ENCODE measurements around the gene TRABD2B.

The TRABD2B gene

DNA sequence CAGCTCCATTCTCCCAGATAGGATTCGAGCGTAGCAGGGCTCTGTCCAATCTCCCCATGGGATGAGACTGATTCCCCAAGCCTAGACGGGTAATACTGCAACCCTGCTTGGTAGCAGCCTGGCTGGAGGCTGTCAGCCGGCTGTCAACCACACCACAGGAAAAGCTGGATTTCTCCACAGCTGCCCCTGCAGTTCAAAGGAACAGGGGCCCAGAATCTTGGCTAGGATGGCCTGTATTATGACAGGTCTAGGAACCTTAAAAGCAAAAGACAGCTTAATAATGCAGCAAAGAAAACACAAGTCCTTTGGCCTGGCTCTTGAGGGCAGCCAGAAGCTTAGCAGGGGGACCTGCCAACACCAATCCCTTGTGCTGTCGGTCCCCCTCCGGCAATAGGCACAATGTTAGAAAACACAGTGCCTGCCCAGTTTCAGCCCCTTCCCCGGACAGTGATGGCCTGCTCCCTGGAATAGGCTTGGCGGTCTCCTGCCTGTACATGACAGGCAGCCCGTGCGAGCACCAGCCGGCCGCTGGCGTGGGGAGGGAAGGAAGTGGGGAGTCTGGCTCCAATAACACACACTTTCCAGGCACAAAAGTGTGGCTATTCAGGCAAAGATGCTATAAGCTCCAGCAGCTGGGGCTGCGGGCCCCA is 90.5 kb downstream of the TRABD2B start:
- H4K20me1 ChIP-seq (ENCODE audit: insufficient read depth, low read length): no peaks in the 10 kb centered on the region
- TF ChIP-seq, protein P1, sequence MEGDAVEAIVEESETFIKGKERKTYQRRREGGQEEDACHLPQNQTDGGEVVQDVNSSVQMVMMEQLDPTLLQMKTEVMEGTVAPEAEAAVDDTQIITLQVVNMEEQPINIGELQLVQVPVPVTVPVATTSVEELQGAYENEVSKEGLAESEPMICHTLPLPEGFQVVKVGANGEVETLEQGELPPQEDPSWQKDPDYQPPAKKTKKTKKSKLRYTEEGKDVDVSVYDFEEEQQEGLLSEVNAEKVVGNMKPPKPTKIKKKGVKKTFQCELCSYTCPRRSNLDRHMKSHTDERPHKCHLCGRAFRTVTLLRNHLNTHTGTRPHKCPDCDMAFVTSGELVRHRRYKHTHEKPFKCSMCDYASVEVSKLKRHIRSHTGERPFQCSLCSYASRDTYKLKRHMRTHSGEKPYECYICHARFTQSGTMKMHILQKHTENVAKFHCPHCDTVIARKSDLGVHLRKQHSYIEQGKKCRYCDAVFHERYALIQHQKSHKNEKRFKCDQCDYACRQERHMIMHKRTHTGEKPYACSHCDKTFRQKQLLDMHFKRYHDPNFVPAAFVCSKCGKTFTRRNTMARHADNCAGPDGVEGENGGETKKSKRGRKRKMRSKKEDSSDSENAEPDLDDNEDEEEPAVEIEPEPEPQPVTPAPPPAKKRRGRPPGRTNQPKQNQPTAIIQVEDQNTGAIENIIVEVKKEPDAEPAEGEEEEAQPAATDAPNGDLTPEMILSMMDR (IDR thresholded peaks at IDR 0.05; ENCODE audit: borderline replicate concordance, extremely low read depth, low read length, poor library complexity, severe bottlenecking): no peak
- no peak for TF ChIP-seq EZH2 (IDR thresholded peaks at IDR 0.05; ENCODE audit: borderline replicate concordance, low read depth, low read length, severe bottlenecking)
- H3K36me3 ChIP-seq (ENCODE audit: insufficient read depth, low read length): no peaks in the 10 kb centered on the region
- no peak overlapping the region for H2AFZ ChIP-seq (ENCODE audit: low read depth, low read length)
- peaks cover 29% of the 10 kb centered on the region for H3K27me3 ChIP-seq (ENCODE audit: insufficient read depth, low read length, poor library complexity)
- no peaks in the 10 kb centered on the region for H3K79me2 ChIP-seq (ENCODE audit: insufficient read depth, low read length)
- no peak overlapping the region for H3K4me3 ChIP-seq (ENCODE audit: low read depth in 1 of 2, low read length in 2 of 2)
- no peaks in the 10 kb centered on the region for H3K4me1 ChIP-seq (ENCODE audit: insufficient read depth, low read length)
- no peak for DNase-seq
- no peak for ATAC-seq (ENCODE audit: insufficient read depth, low read depth)
- no peak overlapping the region for H3K4me2 ChIP-seq (ENCODE audit: insufficient read depth, low read length)
- no peak overlapping the region for H3K27ac ChIP-seq (ENCODE audit: low read length)
- H3K9me3 ChIP-seq (ENCODE audit: insufficient read depth, low read length, severe bottlenecking): no peaks in the 10 kb centered on the region
- H3K9ac ChIP-seq (ENCODE audit: low read depth, low read length): no peak overlapping the region

DNA sequence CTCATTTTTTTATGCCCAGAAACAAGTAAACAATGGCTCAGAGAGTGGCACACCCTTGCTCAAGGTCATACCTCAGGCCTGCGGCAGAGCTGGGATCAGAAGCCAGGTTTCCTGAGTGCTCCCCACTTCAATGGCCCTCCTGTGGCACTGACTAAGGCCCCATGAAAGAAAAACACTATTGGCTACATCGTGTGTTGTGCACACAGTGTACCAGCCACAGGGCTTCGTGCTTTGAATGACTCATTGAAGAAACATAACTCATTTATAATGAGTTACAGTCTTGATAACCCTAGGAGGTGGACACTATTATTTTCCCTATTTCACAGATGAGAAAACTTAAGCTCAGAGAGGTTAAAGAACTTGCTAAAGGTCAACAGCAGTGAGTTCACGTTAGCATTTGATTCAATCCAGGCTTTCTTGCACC is 91.2 kb downstream of the TRABD2B start:
- ATAC-seq (ENCODE audit: insufficient read depth, low read depth) (no peak), DNase-seq (no peak)
- Histone ChIP-seq H4K20me1 (ENCODE audit: insufficient read depth, low read length) (no peaks in the 10 kb centered on the region), H3K36me3 (ENCODE audit: insufficient read depth, low read length) (no peaks in the 10 kb centered on the region), H3K4me2 (ENCODE audit: insufficient read depth, low read length) (no peak overlapping the region), H2AFZ (ENCODE audit: low read depth, low read length) (no peak overlapping the region), H3K9me3 (ENCODE audit: insufficient read depth, low read length, severe bottlenecking) (no peaks in the 10 kb centered on the region), H3K79me2 (ENCODE audit: insufficient read depth, low read length) (no peaks in the 10 kb centered on the region), H3K4me3 (ENCODE audit: low read depth in 1 of 2, low read length in 2 of 2) (no peak overlapping the region), H3K27me3 (ENCODE audit: insufficient read depth, low read length, poor library complexity) (peaks cover 29% of the 10 kb centered on the region), H3K4me1 (ENCODE audit: insufficient read depth, low read length) (no peaks in the 10 kb centered on the region), H3K27ac (ENCODE audit: low read length) (no peak overlapping the region), H3K9ac (ENCODE audit: low read depth, low read length) (no peak overlapping the region)
- TF ChIP-seq, protein P1 (IDR thresholded peaks at IDR 0.05; ENCODE audit: borderline replicate concordance, extremely low read depth, low read length, poor library complexity, severe bottlenecking): no peak
- TF ChIP-seq EZH2 (IDR thresholded peaks at IDR 0.05; ENCODE audit: borderline replicate concordance, low read depth, low read length, severe bottlenecking): no peak

- H3K36me3 ChIP-seq (ENCODE audit: insufficient read depth, low read length): no peaks in the 10 kb centered on the region
- TF ChIP-seq EZH2 (IDR thresholded peaks at IDR 0.05; ENCODE audit: borderline replicate concordance, low read depth, low read length, severe bottlenecking): no peak
- DNase-seq (no peak), ATAC-seq (ENCODE audit: insufficient read depth, low read depth) (no peak)
- H2AFZ ChIP-seq (ENCODE audit: low read depth, low read length): no peak overlapping the region
- no peaks in the 10 kb centered on the region for H4K20me1 ChIP-seq (ENCODE audit: insufficient read depth, low read length)
- no peak overlapping the region for H3K9ac ChIP-seq (ENCODE audit: low read depth, low read length)
- H3K4me1 ChIP-seq (ENCODE audit: insufficient read depth, low read length): no peaks in the 10 kb centered on the region
- H3K27me3 ChIP-seq (ENCODE audit: insufficient read depth, low read length, poor library complexity): peaks cover 29% of the 10 kb centered on the region
- H3K9me3 ChIP-seq (ENCODE audit: insufficient read depth, low read length, severe bottlenecking): no peaks in the 10 kb centered on the region
- H3K79me2 ChIP-seq (ENCODE audit: insufficient read depth, low read length): no peaks in the 10 kb centered on the region
- H3K27ac ChIP-seq (ENCODE audit: low read length): no peak overlapping the region
- no peak overlapping the region for H3K4me3 ChIP-seq (ENCODE audit: low read depth in 1 of 2, low read length in 2 of 2)
- H3K4me2 ChIP-seq (ENCODE audit: insufficient read depth, low read length): no peak overlapping the region
These were observed 93.5 kb downstream of the TRABD2B start for GRCh38 chr1:47903723-47904122.

DNA sequence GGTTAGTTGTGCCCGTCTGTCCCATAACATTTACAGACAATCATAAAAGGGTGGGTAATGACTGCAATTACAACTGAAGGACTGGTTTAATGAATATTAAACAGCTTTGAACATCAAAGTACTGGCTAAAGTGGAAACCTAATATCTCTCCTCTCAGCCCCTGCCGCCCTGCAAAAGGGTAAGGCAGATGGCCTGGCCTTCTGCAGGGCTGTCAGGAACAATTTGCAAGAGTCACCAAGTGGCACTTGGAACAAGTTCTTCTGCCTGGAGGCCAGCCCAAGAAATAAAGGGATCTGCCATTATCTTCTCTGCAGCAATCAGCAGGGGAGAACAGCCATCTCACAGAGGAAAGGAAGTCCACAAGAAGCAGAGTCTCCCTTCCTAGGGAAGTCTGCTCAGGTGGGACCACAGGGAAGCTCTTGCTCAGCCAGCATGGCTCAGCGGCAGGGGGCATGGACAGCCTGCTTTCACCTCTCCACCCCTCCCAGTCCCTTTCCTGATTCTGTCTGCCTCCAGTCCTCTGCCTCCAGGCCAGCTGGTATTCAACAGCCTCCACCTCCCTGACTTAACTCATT is 96.1 kb downstream of the TRABD2B start:
- H3K27ac ChIP-seq (ENCODE audit: low read length): no peak overlapping the region
- H3K9me3 ChIP-seq (ENCODE audit: insufficient read depth, low read length, severe bottlenecking): no peaks in the 10 kb centered on the region
- no peaks in the 10 kb centered on the region for H4K20me1 ChIP-seq (ENCODE audit: insufficient read depth, low read length)
- no peak for DNase-seq
- H3K4me3 ChIP-seq (ENCODE audit: low read depth in 1 of 2, low read length in 2 of 2): no peak overlapping the region
- H3K4me2 ChIP-seq (ENCODE audit: insufficient read depth, low read length): no peak overlapping the region
- no peaks in the 10 kb centered on the region for H3K36me3 ChIP-seq (ENCODE audit: insufficient read depth, low read length)
- H3K9ac ChIP-seq (ENCODE audit: low read depth, low read length): no peak overlapping the region
- TF ChIP-seq, protein P1 (IDR thresholded peaks at IDR 0.05; ENCODE audit: borderline replicate concordance, extremely low read depth, low read length, poor library complexity, severe bottlenecking): no peak
- no peak for TF ChIP-seq EZH2 (IDR thresholded peaks at IDR 0.05; ENCODE audit: borderline replicate concordance, low read depth, low read length, severe bottlenecking)
- no peaks in the 10 kb centered on the region for H3K79me2 ChIP-seq (ENCODE audit: insufficient read depth, low read length)
- no peak overlapping the region for H2AFZ ChIP-seq (ENCODE audit: low read depth, low read length)
- peaks cover 12% of the 10 kb centered on the region for H3K27me3 ChIP-seq (ENCODE audit: insufficient read depth, low read length, poor library complexity)
- H3K4me1 ChIP-seq (ENCODE audit: insufficient read depth, low read length): no peaks in the 10 kb centered on the region
- ATAC-seq (ENCODE audit: insufficient read depth, low read depth): no peak

Data from DND-41 (cell line).